Cortex of kidney (tissue), 1 donor: ENCODE measurements around the gene POLA1.
"Not testable (repeated sequence)": the region's sequence is repeated elsewhere in the genome, so short reads cannot be mapped to it uniquely, and the experiment has no call there.

ENCODE experiments used
- DNase-seq: peaks from one replicate; lab custom pipeline; 2025; lab: John Stamatoyannopoulos, UW

Gene POLA1

DNA sequence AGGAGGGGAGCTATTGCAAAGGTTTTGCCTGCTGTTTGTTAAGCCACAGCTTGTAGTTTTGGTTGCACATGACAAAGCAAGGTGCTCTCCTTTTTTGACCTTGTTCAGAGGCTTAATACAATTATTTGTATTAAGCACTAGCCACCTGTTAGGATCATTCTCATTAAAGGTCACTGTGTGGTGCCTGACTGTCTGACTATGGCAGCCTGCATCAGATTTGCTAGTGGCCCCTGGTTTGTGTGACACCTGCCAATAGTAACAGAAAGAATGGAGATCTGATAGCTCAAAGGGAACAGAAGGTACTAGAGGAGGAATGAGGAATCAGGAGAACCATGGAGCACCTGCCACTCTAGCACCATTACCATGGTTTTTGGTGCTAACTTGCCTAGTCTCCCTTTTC, 102.5 kb downstream of the POLA1 start:
- no peak for DNase-seq

DNA sequence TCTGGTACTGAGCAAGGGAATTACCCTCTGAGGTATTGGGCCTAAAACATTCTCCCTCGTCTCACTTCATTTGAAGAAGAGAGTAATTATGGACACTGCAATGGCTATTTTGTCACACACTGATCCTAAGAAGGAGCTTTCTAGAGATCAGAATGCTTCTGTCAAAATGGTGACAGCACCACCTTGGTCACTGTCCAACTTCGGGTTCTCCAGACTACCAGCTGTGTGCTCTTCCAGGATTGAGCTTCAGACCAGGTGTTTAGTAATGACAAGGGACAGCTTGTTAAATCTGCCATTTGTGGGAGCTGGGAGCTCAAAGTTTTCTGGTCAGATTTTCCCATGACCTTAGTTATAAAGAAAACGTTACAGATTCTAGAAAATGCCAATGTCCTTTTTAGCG, 105.4 kb downstream of the POLA1 start:
- no peak for DNase-seq

DNA sequence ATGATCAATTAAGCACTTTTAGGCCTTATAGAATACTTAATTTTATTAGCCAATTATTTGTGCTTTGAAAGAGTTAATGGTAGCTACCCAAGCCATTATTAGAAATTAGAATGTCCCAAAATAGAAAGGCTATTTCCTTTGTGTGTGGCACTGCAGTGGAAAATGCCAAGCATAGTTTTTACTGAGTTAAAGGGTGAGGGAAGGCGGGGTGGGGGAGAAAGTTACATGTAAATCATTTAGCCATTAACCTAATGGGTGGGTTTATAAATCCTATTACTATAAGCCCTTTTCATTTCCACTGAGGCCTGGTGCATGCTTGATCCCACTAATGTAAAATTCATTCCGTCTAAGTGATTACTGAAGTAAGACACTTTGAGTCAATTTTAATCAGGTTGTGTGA, 105.8 kb downstream of the POLA1 start:
- DNase-seq = no peak

DNA sequence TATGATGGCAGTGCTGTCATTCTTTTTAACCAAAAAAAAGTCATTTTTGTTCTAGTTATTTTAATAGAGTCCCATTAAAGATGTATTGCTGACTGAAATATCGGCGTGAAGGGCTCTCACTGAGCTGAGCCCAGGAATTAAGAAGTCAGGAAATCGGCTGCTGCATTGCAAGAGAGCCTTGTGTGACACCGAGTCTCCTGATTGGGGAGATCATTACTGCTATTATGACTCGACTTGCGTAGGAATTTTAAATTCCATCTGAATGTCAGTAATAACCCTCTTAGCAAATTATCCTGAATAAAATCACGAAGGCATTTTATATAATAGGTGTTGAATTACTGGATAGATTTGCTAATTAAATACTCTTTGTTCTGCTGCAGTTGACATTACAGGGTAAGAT, 111.5 kb downstream of the POLA1 start:
- DNase-seq = no peak

DNA sequence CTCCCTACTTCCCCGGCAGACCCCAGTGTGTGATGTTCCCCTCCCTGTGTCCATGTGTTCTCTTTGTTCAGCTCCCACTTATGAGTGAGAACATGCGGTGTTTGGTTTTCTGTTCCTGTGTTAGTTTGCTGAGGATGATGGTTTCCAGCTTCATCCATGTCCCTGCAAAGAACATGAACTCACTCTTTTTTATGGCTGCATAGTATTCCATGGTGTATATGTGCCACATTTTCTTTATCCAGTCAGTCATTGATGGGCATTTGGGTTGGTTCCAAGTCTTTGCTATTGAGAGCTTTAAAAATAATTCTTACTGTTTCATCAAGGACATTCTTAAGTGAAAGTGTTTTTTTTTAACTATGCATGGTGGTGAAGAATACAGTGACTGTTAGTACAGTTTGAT, 126.1 kb downstream of the POLA1 start:
- DNase-seq = not testable (repeated sequence)

DNA sequence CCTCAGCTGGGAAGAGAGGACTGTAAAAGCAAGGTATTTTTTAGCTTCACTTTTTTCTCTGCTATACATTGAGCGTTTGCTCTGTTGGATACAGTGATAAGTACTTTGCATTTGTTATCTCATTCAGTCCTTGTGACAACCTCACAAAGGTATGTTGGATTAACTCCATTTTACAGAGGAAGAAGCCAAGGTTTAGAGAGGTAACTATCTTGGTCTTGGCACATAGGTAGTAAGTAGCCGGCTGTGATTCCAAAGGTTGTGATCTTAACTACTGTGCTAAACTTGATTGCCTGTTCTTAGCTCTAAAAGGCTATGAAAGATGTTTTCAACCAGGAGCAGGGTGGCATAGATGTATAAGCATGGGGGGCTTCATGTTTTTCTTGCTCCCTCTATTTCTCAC, 134.4 kb downstream of the POLA1 start:
- DNase-seq = no peak

DNA sequence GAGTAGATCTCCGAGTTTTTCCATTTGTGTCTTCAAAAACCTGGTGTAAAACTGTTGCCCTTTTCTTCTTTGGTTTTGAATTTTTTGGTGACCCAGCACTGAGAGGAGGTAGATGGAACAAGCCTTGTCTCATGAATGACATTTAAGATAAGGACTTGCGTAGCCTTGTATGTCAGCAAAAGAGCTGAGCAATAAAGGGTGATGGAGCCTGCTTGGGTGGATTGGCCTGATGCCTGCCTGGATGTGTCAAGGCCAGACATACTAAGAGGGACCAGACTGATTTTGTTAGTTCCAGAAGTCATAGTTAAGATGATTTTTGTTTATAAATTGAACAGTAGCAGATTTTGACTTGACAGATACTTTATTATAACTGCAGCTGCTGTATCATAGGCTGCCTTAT, 134.9 kb downstream of the POLA1 start:
- DNase-seq = no peak

DNA sequence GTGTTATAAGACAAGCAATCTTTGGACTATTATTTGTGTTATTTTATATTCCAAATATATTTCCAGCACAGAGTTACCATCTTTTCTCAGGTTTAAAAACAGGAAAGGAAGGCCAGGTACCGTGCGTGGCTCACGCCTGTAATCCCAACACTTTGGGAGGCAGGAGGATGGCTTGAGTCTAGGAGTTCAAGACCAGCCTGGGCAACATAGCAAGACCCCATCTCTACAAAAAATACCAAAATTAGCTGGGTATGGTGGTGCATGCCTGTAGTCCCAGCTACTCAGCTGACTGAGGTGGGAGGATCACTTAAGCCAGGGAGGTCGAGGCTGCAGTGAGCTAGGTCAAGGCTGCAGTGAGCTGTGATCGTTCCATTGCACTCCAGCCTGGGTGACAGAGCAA, 140.0 kb downstream of the POLA1 start:
- no peak for DNase-seq

DNA sequence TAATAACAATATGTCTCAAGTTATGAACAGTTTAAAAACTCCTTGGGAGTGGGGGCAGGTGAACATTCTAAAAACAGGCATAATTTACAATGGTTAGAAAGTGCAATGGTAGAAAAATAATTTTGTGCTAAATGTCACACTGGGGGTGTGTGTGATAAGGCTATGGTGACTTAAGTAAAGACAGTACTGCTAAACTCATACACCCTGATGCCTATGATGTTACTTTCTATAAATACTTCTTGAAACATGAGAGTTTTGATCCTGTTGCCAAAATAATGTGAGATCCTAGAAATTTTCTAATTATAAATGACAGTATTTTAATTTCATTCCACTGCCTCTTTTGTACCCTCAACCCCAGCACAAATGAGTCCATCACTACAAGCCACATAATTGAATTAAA, 144.2 kb downstream of the POLA1 start:
- DNase-seq = no peak

DNA sequence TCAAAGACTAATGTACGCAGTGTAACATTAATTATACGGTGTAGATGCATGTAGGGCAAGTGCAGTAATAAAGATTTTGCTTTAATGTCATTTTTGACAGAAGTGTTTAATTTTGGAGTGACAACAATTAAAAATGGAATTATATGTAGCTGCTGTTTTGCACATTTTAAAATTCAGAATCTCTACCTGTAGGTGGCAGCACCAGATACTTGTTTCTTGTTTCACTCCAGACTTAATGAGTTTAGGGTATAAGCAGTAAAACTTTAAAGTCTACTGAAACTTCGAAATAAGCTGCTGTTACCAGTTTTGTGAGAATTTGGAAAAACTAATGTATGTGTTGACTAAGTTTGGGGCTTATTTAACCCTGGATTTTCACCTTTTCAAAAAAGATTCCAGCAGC, 144.9 kb downstream of the POLA1 start:
- DNase-seq = no peak

DNA sequence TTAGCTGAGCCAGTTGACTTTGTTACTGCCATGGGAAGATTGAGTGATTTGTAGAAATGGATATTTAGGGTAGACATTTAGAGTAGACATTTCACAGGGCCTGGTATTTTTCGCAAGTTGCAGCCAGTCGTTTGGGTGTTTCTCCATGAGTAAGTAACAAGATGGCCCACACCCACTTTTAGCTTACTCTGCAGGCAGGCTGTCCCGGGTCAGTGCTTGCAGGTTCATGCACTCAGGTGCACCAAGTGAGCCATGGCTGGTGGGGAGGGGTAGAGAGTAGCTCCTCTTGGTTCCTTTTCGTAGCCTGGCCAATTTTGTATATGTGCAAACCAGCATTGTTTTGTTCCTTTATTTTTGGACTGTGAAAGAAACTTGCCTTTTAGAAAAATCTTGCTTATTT, 145.6 kb downstream of the POLA1 start:
- no peak for DNase-seq

DNA sequence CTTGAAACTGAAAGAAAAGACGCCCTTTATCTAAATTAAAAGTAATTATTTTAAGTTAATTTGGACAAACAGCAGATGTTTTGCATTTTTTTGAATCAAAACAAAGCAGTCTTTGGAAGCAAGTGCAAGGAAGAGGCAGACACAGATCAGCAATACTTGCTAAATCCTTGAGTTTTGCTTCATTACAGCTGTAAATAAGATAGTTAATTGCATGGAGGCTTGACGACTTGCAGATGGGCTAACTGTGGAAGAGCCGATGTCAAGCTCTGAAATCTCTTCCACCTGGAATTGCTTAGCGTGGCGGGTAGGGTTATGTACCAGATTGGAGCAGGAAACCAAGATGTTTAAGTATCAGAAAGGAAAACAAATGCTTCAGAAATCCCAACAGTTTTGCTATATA, 148.8 kb downstream of the POLA1 start:
- no peak for DNase-seq

DNA sequence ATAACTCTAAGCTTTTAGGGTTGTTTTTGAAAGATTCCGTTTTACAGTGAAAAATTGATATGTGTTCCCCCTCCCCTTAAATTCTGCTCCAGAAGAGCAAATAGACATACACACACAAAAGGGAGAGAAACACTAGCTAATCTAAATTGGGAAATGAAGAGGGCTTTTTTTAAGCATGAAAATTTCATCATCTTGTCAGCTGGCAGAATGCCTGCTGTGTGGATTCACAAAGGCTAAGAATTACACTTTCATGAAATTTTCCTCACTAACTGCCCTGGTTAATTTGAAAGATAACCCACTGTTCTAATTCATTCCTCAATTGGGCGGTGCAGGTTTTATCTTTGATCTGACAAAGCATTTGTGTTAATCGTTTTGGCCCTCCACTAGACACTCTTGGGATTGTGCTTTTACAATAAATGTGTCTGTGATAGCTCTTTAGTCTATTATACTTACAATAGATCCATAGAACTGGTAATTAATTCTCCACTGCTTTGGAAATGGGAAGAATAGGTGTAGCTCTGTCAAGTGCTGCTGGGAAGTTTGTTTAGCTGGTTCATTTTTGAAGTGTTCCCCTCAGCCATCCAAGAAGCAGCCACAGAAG, 152.9 kb downstream of the POLA1 start:
- DNase-seq = no peak

DNA sequence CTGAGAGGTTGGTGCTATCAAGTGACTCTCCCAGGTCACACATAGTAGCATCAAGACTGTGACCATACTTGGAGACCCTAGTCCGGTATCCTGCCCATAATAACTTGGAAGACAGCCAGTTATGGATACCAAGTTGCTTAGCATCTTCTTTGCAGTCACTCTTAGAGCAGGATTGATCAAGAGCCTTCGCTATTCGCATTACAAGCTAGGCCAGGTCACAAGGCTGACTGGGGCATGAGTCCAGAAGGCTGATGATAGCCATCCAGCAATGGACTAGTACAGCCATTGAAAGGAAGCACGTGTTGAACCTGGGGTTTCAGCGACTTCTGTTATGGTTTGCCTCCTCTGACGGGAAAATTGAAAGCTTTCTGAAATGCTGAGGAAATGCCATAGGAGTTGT, 157.6 kb downstream of the POLA1 start:
- no peak for DNase-seq

DNA sequence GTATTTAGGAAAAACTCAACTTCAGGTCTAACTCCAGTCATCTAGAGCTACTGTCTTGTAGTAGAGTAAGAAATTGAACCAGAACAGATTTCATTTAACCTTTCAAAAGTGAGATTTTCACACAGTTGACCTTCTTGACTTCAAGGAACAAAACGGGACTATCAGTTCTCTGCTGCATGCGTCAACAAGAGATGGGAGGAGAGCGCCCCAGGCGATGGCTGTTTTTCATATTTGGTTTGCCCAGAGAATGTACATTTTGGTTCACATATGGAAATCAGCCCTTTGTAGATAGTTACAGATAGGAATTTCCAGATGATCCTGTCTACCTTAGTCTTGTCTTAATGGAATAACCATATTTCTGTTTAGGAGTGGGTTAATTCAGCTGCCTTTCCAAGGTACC, 158.1 kb downstream of the POLA1 start:
- DNase-seq = no peak

DNA sequence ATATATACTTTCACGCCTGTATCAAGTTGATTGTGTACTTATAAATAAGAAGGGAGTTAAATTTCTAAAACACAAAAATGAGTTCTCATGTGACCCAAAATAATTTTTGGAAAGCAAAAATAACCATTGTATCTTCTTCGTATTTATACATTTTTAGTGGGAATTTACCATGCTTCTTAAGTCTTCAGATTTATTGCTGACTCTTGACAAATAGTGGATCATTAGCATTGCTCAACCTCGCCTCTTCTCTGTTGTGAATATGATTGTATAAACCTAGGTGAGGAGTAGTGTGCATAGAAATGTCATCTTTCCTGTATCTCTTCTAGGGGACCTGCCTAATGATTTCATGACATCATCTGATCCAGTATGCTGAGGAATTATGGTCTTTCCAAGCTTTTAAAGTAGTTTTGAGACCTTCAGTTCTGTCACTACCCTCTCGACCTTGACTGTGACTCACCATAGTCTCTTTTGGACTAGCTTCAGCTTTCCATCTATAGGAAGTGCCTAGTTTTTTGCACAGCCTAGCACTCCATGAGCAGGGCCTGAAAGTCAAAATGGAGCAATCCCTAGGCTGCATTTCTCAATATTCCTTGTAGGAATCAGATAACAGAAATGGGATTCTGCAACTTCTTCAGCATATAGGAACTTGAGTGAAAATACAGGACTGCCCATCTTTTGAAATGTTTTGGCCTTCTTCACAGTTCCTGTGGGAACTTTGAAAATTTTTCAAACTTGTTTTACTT, 164.5 kb downstream of the POLA1 start:
- no peak for DNase-seq

DNA sequence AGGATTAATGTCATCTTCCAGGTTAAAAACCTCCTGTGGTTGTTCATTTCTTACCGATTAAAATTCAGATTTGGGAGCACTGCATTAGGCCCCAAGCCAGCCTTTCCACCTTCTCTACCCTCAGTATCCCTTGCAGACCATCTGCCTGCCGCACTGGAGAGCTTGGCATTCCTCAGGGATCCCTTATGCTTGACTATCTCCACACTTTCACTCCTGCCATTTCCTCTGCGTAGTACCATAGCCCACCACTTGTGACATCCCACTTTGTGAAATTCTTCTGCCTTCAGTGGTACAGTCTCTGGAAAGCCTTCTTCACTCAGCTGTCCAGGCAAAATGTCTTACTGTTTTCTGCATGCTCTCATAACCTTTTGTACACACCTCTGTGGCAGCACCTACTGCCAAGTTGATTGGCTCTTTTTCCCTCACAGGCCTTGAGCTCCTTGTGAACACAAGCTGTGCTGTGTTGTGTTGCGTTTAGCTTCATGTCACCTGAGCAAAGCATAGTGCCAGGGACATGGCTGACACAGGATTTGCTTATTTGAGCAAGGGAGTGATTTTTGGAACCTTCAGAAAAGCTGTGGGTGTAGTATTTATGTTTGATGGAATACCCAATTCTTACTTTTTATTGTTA, 165.6 kb downstream of the POLA1 start:
- DNase-seq = no peak

DNA sequence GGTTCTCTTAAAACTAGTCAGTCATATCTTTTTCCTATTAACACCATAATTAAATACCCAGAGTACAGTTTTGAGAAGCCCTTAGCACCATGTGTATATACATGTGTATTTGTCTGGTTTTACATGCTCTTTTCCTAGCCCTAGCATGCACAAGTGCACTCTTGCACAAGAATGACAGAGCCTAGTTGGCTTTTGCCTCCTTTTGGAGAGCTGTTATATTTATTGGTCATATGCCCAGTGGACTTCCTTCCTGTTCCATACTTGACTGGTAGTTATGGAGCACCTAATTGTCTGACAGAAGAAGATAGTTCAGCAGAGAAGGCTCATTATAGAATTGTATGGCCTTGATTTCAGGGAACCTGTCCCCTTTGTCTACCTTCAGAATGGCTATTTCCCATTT, 166.4 kb downstream of the POLA1 start:
- no peak for DNase-seq

DNA sequence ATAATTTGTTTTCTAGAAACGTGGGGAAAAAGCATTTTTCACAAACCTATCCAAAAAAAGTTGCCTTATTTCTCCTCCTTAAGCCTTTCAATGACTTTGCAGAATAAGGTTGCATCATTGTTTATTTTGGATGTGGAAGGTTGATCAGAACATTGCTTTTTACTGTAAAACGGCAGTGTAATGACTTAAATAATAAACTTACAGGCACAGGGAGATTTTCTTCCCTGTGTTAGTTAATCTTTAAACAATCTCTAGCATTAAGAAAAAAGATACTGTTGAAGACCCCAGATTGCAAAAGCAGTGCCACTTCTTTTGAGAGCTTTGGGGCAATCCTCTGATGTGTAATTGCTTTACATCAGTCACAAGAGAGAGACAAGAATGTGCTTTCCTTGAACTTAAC, 168.6 kb downstream of the POLA1 start:
- no peak for DNase-seq

DNA sequence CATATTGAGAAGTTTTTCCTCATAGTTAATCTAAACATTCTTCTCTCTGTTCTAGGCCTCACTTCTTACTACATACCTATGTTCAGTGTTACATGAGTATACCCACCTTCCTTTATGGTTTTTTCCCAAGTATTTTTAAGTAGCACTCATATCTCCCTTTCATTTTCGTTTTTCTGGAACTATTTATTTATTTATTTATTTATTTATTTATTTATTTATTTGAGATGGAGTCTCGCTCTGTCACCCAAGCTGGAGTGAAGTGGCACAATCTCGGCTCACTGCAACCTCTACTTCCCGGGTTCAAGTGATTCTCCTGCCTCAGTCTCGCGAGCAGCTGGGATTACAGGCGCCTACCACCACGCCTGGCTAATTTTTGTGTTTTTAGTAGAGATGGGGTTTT, 170.1 kb downstream of the POLA1 start:
- DNase-seq = not testable (repeated sequence)

DNA sequence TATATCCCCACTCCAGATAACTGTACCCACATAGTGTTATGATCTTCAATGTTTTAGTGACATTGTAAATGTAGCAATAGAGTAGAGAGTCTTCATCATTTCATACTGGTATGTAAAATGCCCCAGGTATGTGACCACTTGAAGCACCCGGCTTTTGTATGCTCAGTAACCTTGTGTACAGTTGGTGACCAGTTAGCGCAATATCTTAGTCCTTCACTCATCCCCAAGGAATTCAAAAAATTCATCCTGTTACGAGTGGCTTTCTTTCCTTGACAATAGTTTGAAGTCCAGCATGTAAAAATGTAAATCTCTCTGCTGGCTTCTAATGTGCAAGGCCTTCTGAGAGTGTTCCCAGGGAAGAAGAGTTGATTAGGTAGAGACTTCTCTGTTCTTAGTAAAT, 176.4 kb downstream of the POLA1 start:
- DNase-seq = no peak

DNA sequence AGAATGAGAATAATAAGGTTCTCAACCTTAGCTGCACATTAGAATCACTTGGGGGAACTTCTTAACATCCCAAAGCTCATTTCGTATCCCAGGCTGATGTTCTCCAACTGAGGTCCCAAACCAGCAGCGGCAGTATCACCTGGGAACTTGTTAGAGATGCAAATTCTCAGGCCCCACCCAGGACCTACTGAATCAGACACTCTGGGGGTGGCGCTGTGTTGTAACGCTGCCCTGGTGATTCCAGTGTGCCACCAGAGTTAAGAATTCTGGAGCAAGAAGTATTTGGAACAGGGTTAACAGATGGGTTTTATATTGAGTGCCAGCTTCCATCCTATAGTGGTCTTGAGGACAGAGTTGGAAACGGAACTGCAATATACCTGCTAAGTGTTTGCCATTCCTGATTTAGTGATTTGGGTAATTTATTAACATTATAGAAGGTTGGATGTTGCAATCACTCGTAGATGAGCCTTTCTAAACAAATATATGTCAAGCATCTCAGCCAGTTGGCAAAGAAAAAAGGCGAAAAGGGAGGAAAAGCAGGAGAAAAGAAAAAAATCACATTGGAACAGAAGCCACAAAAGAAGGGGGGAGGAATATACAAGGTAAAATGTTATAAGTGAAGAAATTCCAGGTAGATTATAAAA, 181.0 kb downstream of the POLA1 start:
- DNase-seq = no peak
